ENCODE data around the gene HOXA9. TPM values are rescaled to one million over a fixed set of nuclear protein-coding genes. Genes with fewer than 3 reads are reported as not detected.

Gene HOXA9
- total RNA-seq, 1 experiment from 2014 or later = 29.9 TPM

DNA sequence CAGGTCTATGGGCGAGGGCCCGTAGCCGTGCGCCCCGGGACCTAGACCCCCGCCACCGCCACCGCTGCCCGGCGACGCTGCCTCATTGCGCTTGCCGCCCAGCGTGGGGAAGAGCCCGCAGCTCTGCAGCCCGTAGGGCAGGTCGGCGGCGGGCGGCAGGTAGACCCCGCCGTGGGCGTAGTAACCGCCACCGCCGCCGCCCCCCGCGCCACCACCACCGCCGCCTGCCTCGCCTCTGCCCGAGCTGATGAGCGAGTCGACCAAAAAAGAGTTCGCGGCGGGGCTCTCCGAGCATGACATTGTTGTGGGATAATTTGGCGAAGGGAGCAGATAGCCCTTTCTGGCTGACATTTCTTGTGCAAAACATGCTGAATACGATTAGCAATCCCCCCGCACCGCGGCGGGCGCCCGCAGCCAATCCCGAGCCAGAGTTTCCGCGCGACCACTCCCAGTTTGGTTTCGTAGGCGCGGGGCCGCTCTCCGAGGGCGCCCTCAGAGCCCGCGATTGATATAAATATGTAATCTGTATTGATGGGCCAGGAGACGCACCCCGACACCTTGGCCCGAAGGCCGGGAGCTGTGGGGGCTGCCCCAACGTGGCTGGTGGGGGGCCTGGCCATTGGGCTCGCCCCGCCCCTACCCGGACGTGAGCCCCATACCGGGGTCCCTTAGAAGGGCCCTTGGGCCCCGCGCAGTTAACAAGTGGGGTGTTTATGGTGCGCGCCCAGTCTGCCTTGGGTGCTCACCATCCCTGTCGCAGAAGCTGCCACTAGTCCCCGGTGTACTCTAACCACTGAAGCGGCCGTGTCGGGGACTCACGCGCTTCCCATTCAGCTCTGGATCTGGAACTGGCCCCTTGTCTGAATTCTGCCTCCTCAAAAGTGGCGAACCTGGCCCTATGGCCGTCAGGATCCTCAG lies 8.9 kb upstream of the HOXA9 start, which contains the start of gene HOXA10:
Gene HOXA10, minus strand, starts transcription at position 365 of the 918 bp plus-strand sequence. Its CDS starts 14 bp downstream, at position 351.
- peak; percentile 70 for DNase-seq
- Histone ChIP-seq H3K4me3 (peak within 1 kb of the TSS; percentile 62), H3K36me3 (peaks cover 25% of the 10 kb centered on the region), H3K27me3 (no peaks in the 10 kb centered on the region), H3K9me3 (no peaks in the 10 kb centered on the region)

DNA sequence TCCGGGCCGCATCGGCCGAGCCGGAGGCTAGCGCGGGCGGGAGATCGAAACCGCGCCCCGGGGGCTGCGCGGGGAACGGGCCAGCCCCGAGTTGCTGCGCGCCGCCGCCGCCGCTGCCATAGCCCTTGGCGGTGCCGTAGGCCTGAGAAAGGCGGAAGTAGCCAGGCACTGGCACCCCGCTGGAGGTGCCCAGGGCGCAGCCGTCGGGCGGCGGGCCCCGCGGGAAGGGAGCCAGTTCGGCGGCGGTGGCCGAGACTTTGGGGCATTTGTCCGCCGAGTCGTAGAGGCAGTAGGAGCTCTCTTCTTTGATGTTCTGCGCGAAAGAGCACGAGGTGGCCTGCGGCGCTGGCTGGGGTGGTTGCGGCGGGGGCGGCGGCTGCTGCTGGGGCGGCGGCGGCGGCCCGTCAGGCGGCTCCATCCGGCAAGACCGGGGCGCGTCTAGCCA lies 8.2 kb upstream of the HOXA9 start:
- Histone ChIP-seq H3K4me3 (peak overlapping the region; percentile 62), H3K36me3 (peaks cover 31% of the 10 kb centered on the region), H3K9me3 (no peaks in the 10 kb centered on the region), H3K27me3 (no peaks in the 10 kb centered on the region)
- DNase-seq = peak; percentile 68

DNA sequence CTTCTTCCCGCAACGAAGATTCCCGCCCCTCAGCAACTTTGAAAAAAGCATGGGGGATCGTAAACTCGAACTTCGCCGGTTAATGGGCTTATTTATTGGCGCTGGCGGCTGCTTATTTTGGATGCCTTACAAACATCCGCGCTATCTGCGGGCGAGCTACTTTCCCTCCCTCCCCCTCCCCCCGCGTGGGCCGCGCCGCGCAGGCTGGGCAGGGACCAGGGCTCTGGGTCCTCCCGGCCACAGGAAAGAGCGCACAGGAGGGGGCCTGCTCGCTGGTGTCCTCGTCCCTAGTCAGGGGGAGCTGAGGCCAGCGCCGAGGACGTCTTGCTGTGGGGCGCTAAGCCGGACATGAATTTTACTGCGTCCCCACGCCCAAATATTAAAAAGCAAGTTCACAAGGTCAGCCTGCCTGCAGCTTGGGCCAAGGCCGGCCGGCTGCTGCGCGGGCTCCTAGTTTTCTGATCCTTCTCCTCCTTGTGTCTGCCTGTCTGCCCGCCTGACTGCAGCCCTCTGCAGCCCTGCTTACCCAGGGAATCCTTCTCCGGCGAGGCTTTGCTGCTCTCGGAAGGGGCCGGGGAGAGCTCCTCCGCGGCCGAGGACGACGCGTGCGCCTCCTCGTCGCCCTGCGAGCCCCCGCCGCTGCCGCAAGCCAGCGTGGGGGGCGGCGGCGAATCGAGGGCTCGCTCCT lies 7.6 kb upstream of the HOXA9 start:
- DNase-seq = peak; percentile 95
- Histone ChIP-seq H3K36me3 (peaks cover 32% of the 10 kb centered on the region), H3K27me3 (no peaks in the 10 kb centered on the region), H3K9me3 (no peaks in the 10 kb centered on the region), H3K4me3 (peak overlapping the region; percentile 62)

DNA sequence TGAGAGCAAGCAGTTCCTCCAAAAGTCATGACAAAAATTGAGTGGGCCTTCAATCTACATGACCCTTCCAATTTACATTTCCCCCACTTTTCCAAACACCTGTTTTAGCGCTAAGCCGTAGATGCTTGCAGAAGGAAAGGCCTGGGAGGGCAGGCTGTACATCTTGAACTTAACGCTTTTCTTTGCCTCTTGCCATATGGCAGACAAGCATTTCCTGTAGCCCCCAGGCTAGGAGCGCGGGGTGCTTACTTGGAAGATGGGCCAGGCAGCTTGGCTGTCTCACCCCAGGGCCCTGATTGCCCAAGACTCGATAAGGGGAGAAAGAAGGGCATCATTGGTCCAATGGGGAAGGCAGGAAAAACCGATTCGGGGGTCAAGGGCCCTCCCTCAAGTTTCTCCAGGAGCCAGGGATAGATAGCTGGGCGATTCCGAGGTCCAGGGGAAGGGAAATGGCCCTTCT lies 7.0 kb upstream of the HOXA9 start:
- Histone ChIP-seq H3K36me3 (peaks cover 35% of the 10 kb centered on the region), H3K27me3 (no peaks in the 10 kb centered on the region), H3K9me3 (no peaks in the 10 kb centered on the region), H3K4me3 (peak overlapping the region; percentile 62)
- peak; percentile 74 for DNase-seq

DNA sequence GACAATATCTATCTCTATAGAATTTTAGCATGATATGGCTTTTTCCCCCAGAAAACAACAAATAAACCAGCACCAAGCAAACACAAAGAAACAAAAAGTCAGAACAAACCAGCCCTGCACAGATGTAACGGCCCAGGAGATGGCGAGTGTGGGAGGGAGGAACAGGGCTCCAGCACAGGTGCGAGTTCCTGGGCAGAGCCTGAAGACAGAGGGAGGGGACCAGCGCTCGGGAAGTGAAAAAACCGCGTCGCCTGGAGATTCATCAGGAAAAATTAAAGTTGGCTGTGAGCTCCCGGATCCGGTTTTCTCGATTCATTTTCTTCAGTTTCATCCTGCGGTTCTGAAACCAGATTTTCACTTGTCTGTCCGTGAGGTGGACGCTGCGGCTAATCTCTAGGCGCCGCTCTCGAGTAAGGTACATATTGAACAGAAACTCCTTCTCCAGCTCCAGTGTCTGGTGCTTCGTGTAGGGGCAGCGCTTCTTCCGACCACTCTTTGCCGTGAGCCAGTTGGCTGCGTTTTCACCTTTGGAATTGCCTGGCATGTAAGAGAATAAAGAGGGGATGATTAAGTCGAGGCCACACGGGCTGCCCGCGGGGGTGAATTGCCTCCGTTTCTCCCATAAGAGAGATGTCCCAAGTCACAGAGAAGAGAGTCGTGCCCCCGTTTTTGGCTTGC lies 6.4 kb upstream of the HOXA9 start:
- no peaks in the 10 kb centered on the region for H3K9me3 ChIP-seq
- H3K27me3 ChIP-seq = no peaks in the 10 kb centered on the region
- DNase-seq = peak; percentile 39
- peak overlapping the region; percentile 62 for H3K4me3 ChIP-seq
- peaks cover 34% of the 10 kb centered on the region for H3K36me3 ChIP-seq

DNA sequence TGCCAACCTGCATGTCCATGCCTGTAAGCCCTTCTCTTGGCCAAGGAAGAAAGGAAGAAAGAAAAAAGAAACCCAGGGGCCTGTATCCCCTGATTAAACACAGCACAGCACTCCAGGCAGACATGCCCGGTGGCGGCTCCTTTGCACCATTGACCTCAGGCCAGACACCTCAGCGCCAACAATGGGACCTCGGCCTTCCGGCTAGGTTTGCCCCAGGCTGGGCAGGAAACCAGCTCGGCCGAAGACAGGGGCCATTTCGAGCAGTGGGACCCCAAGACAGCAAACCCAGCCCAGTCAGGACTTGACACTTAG lies 5.9 kb upstream of the HOXA9 start:
- DNase-seq = peak; percentile 73
- H3K27me3 ChIP-seq = no peaks in the 10 kb centered on the region
- peak overlapping the region; percentile 62 for H3K4me3 ChIP-seq

DNA sequence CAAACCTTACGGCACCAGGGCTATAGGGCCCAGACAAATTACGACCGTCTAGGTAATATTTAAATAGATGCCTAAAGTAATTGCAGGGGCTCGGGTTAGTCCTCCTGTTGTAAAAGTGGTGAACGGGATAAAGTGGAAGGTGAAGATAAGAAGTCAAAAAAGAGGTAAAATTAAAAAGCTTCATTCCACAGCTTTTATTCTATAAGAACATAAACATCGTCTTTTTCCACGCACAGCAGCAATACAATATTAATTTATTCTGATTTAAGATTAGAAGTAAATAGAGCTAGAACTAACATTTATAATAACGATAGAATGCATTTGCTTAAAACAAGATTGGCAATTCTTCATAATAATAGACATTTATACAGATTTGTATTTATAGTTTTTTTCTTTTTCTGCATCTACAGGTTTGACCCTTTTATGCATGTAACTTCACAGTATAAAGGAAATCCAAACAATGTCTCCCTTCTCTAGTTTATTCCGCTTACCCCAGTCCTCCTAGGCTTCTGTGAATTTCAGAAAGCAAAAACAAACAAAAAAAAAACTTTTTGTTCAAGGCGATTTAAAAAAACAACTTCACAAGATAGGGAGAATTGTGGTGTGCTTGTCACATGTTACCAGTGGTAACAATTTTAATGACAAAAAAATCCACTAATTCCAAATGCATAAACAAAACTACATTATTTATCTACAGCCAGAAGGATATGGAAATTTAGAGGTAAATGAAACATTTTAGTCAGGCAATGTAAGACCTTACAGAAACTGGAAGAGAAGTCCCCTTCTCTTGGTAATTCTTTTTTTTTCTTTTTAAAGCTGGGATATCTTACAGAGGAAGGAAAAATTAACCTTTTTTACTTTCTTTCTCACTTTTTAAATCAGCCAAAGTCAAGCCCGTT lies 5.3 kb upstream of the HOXA9 start:
- peaks cover 31% of the 10 kb centered on the region for H3K36me3 ChIP-seq
- no peaks in the 10 kb centered on the region for H3K9me3 ChIP-seq
- H3K4me3 ChIP-seq = peak overlapping the region; percentile 62
- DNase-seq = no peak
- H3K27me3 ChIP-seq = no peaks in the 10 kb centered on the region

More for the DNA sequence above, 5.9 kb upstream of the HOXA9 start:
- Histone ChIP-seq H3K9me3 (no peaks in the 10 kb centered on the region), H3K36me3 (peaks cover 31% of the 10 kb centered on the region)

DNA sequence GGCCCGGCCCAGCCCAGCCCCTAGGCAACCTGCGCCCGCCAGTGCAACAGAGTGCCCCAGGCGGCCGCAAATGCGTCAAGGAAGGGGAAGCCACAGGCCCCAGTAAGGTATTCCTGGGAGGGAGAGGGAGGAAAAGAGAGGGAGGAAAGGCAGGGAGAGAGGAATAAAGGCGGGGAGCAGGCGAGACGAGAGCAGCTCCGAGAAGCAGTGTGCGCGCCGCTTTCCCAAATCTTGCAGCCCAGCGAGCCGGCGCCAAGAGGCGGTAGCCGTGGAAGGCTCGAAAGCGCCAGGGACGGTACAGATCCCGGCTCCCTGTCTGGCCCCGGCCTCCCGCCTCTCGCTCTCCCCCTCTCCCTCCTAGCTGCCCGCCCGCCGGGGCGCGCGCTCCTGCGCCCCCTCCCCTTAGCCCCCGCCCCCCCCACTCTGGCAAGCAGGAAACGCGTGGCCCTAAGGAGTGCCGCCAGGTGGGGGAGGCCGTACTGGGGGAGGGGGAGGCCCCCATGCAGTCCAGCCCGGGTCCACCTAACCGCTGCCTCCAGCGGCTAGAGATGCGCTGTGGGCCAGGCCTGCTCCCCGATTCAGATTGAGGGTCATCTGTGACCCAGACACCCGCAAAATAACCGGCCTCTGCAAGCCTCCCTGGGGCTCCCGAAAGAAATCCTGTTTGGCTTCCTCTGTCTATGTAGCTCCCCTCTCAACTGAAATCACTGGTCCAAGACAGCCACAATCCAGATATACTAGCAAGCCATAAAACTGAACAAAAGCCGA lies 4.5 kb upstream of the HOXA9 start:
- no peaks in the 10 kb centered on the region for H3K27me3 ChIP-seq
- DNase-seq = peak; percentile 69
- H3K4me3 ChIP-seq = peak overlapping the region; percentile 62
- H3K36me3 ChIP-seq = peaks cover 35% of the 10 kb centered on the region
- no peaks in the 10 kb centered on the region for H3K9me3 ChIP-seq

DNA sequence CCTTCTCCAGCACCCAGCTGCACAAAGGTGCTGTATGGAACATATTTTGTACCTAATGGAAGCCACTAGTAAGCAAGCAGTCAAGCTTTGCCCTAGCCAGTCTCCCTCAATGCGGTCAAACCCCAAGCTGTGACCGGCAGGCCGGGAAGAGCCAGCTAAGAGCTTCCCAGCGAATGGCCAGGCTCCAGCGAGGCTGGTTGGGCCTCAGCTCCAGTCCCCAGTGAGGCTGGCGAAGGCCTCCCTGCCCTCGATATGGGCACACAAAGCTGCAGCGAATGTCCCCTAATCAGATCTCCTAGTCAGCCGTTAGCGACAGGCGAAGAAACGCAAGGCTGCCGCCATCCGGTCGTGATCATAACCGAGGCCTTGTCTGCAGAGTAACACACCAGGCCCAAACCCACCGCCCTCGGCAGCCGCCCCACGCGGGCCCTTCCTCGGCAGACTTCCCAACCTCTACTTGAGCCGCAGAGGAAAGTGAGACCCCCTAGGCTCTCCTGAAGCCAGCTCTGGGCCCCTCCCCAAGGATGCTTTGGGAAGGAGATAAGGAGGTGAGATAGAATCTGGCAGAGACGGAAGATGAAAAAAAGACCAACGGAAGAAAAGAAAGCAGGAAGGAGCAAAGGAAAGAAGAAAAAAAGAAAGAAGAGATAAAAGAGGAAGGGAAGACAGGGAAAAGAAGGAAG lies 3.1 kb upstream of the HOXA9 start:
- no peaks in the 10 kb centered on the region for H3K27me3 ChIP-seq
- no peaks in the 10 kb centered on the region for H3K9me3 ChIP-seq
- peaks cover 50% of the 10 kb centered on the region for H3K36me3 ChIP-seq
- DNase-seq = peak; percentile 71
- H3K4me3 ChIP-seq = peak overlapping the region; percentile 62

DNA sequence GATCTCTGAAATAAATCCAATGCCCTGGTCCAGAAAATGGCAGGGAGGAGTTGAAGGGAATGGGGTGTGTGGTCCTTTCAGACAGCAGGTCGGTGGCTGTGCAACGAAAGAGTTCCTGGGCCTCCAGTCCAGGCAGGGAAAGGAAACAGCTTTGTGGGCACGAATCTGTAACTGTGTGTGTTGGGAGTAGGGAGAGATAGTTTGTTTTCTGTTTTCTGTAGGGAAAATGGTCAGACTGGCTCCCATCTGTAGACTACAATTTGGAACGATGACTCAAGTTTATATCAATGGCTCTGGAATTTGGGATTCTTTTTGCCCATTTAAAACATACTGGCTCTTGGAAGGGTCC lies 2.6 kb upstream of the HOXA9 start:
- H3K4me3 ChIP-seq = peak overlapping the region; percentile 62
- DNase-seq = peak; percentile 53

DNA sequence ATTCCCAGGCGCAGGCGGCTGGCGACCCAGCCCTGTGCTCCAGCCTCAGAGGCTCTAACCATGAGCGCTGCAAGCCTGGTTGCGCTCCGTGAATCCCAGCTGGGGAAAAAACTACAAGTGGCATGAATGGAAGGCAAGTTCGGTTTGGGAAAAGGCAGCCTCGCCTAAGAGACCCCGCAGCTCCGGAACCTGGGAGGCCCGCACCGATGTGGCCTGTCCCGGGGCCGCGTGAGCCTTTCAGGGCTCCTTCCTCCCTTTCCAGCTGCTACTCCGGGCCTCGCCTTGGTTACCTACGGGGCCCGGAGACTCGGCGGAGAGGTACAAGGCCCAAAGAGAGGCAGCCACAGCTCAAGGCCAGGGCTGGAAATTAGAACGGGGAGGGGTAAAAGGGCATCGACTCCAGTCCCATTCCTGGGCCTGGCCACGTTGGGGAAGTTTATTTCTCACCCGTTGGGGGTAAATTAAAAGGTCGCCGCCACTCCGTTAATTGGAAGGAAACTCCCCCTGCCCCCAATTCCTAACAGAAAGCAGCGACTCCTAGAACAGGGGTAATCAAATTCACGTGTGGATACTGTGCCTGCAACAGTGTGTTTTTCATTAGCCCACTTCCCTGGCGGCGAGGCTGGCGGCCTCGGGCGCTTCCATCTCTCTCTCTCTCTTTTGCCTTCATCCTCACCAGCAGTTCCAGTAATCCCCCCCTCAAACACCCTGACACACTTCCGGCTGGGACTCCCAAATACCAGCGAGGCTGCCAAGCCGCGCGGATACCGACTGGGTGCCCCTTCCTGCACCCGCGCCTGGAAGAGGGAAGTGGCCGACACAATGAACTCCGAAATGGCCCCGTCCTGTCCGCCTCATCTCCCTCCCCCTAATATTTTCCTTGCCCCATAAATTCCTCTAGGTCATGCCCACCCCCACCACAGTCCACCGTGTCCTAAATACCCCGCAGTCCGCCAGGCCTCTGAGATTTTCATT lies 1.5 kb upstream of the HOXA9 start:
- Histone ChIP-seq H3K36me3 (peaks cover 62% of the 10 kb centered on the region), H3K27me3 (no peaks in the 10 kb centered on the region), H3K9me3 (no peaks in the 10 kb centered on the region), H3K4me3 (peak overlapping the region; percentile 62)
- peak; percentile 94 for DNase-seq

More for the DNA sequence above, 2.6 kb upstream of the HOXA9 start:
- Histone ChIP-seq H3K27me3 (no peaks in the 10 kb centered on the region), H3K9me3 (no peaks in the 10 kb centered on the region), H3K36me3 (peaks cover 55% of the 10 kb centered on the region)

DNA sequence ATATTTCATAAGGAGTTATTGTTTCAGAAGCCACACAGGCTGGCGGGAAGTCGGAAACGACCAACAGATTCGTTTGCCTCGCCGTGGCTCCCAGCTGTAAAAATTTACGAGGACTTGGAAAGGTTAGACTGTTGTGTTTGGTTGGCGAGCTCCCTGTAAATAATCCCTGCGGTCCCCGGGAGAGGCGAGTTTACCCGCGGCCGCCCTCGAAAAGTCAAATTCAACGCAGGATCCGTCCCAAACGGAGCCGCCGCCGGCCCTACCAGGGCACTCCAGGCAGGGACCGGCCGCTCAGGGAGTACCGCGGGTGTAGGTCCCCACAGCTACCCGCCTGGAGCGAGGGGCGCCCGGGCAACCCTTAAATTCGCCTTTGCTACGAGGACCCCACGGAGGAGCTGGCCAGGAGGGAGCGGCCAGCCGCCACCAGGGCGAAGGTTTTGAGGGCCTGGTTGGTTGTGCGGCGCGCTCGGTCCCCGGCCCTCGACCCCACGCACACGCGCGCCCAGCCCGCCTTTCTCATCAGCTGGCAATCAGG lies 726 bp upstream of the HOXA9 start:
- no peaks in the 10 kb centered on the region for H3K9me3 ChIP-seq
- DNase-seq = peak; percentile 43
- no peaks in the 10 kb centered on the region for H3K27me3 ChIP-seq
- H3K36me3 ChIP-seq = peaks cover 56% of the 10 kb centered on the region
- peak overlapping the region; percentile 62 for H3K4me3 ChIP-seq

DNA sequence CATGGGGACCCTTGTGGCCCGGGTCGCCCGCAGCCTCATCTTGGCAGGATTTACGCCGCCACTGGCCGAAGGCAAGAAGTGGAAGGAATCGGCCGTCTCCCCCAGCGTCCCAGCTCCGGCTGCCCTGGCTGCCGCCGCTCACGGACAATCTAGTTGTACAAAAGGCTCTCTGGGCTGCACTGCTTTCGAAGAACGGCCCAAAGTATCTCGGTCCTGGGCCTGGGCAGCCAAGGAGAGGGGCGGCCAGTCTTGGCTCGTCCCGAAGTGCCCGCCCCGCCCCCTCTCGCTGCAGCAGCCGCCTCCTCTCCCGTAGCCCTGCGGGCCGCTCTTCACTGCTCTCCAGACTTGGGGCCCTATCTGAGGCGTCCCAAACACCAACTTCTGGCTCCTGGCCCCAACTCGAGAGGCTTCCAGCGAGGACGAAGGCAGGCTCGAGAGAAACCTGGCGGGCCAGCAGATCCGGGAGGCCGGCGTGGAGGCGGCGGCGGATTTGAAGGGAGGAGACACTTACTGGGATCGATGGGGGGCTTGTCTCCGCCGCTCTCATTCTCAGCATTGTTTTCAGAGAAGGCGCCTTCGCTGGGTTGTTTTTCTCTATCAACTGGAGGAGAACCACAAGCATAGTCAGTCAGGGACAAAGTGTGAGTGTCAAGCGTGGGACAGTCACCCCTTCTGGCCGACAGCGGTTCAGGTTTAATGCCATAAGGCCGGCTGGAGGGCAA lies 809 bp downstream of the HOXA9 start:
- peaks cover 50% of the 10 kb centered on the region for H3K36me3 ChIP-seq
- DNase-seq = peak; percentile 56
- H3K27me3 ChIP-seq = no peaks in the 10 kb centered on the region
- H3K4me3 ChIP-seq = peak overlapping the region; percentile 62
- H3K9me3 ChIP-seq = no peaks in the 10 kb centered on the region
